Measurements from ENCODE around the gene KRTAP22-1. TPM values are rescaled to one million over a fixed set of nuclear protein-coding genes. Genes with fewer than 3 reads are reported as not detected.

Gene KRTAP22-1
- total RNA-seq, 1 donor from 2014 or later = not detected

GRCh38 chr21:30625449-30626165 is 24.7 kb downstream of the KRTAP22-1 start:
- Mint-ChIP-seq H3K27ac (ENCODE audit: unreplicated experiment) (no peak overlapping the region), H3K36me3 (ENCODE audit: low read depth, unreplicated experiment) (no peaks in the 10 kb centered on the region), H3K27me3 (ENCODE audit: low read depth, unreplicated experiment) (no peaks in the 10 kb centered on the region), H3K9me3 (ENCODE audit: unreplicated experiment) (peaks cover 4% of the 10 kb centered on the region), H3K4me1 (ENCODE audit: low read depth, unreplicated experiment) (no peaks in the 10 kb centered on the region), H3K4me3 (ENCODE audit: unreplicated experiment) (no peak overlapping the region)
- TF ChIP-seq EZH2 (IDR thresholded peaks at IDR 0.05; ENCODE audit: insufficient read depth, low read length) = no peak
- TF ChIP-seq CTCF (IDR thresholded peaks at IDR 0.05; ENCODE audit: insufficient read depth, low read depth, low read length) = no peak
- Histone ChIP-seq H3K4me1 (ENCODE audit: insufficient read depth, low read length) (no peaks in the 10 kb centered on the region), H3K36me3 (ENCODE audit: insufficient read depth, low read length) (no peaks in the 10 kb centered on the region), H3K27ac (ENCODE audit: low read depth, low read length) (no peak overlapping the region), H2AFZ (ENCODE audit: low read depth, low read length) (no peak overlapping the region), H3K4me3 (ENCODE audit: insufficient read depth, low read depth, low read length) (no peak overlapping the region), H3K4me2 (ENCODE audit: low read length) (no peak overlapping the region), H4K20me1 (ENCODE audit: insufficient read depth, low read length) (no peaks in the 10 kb centered on the region), H3K79me2 (ENCODE audit: insufficient read depth, low read length) (no peaks in the 10 kb centered on the region), H3K9me3 (ENCODE audit: insufficient read depth, low read depth, low read length) (peaks cover under 1% of the 10 kb centered on the region), H3K27me3 (ENCODE audit: insufficient read depth, low read length) (no peaks in the 10 kb centered on the region), H3K9ac (ENCODE audit: low read length) (no peak overlapping the region)
- DNase-seq (ENCODE audit: low read depth) (no peak), FAIRE-seq (no peak)

- no peak overlapping the region for H3K4me3 Mint-ChIP-seq (ENCODE audit: unreplicated experiment)
- no peak for DNase-seq (ENCODE audit: low read depth)
- no peaks in the 10 kb centered on the region for H4K20me1 ChIP-seq (ENCODE audit: insufficient read depth, low read length)
- H3K27ac Mint-ChIP-seq (ENCODE audit: unreplicated experiment) = no peak overlapping the region
- H3K27me3 ChIP-seq (ENCODE audit: insufficient read depth, low read length) = no peaks in the 10 kb centered on the region
- peaks cover 4% of the 10 kb centered on the region for H3K9me3 Mint-ChIP-seq (ENCODE audit: unreplicated experiment)
- FAIRE-seq = no peak
- no peak overlapping the region for H3K27ac ChIP-seq (ENCODE audit: low read depth, low read length)
- H3K9ac ChIP-seq (ENCODE audit: low read length) = no peak overlapping the region
- H3K79me2 ChIP-seq (ENCODE audit: insufficient read depth, low read length) = no peaks in the 10 kb centered on the region
- H3K4me2 ChIP-seq (ENCODE audit: low read length) = no peak overlapping the region
- H3K27me3 Mint-ChIP-seq (ENCODE audit: low read depth, unreplicated experiment) = no peaks in the 10 kb centered on the region
- H3K36me3 Mint-ChIP-seq (ENCODE audit: low read depth, unreplicated experiment) = no peaks in the 10 kb centered on the region
- no peaks in the 10 kb centered on the region for H3K4me1 Mint-ChIP-seq (ENCODE audit: low read depth, unreplicated experiment)
- peaks cover 4% of the 10 kb centered on the region for H3K9me3 ChIP-seq (ENCODE audit: insufficient read depth, low read depth, low read length)
- no peak overlapping the region for H2AFZ ChIP-seq (ENCODE audit: low read depth, low read length)
- H3K36me3 ChIP-seq (ENCODE audit: insufficient read depth, low read length) = no peaks in the 10 kb centered on the region
- TF ChIP-seq CTCF (IDR thresholded peaks at IDR 0.05; ENCODE audit: insufficient read depth, low read depth, low read length) (no peak), EZH2 (IDR thresholded peaks at IDR 0.05; ENCODE audit: insufficient read depth, low read length) (no peak)
- no peaks in the 10 kb centered on the region for H3K4me1 ChIP-seq (ENCODE audit: insufficient read depth, low read length)
- no peak overlapping the region for H3K4me3 ChIP-seq (ENCODE audit: insufficient read depth, low read depth, low read length)
Observed at GRCh38 chr21:30628109-30628508, 27.2 kb downstream of the KRTAP22-1 start.

GRCh38 chr21:30629200-30629599 is 28.3 kb downstream of the KRTAP22-1 start:
- Mint-ChIP-seq H3K9me3 (ENCODE audit: unreplicated experiment) (peaks cover 3% of the 10 kb centered on the region), H3K4me3 (ENCODE audit: unreplicated experiment) (no peak overlapping the region), H3K4me1 (ENCODE audit: low read depth, unreplicated experiment) (no peaks in the 10 kb centered on the region), H3K27me3 (ENCODE audit: low read depth, unreplicated experiment) (no peaks in the 10 kb centered on the region), H3K27ac (ENCODE audit: unreplicated experiment) (no peak overlapping the region), H3K36me3 (ENCODE audit: low read depth, unreplicated experiment) (no peaks in the 10 kb centered on the region)
- no peaks in the 10 kb centered on the region for H3K79me2 ChIP-seq (ENCODE audit: insufficient read depth, low read length)
- H3K4me3 ChIP-seq (ENCODE audit: insufficient read depth, low read depth, low read length) = no peak overlapping the region
- peaks cover 4% of the 10 kb centered on the region for H3K9me3 ChIP-seq (ENCODE audit: insufficient read depth, low read depth, low read length)
- TF ChIP-seq EZH2 (IDR thresholded peaks at IDR 0.05; ENCODE audit: insufficient read depth, low read length) = no peak
- no peak for TF ChIP-seq CTCF (IDR thresholded peaks at IDR 0.05; ENCODE audit: insufficient read depth, low read depth, low read length)
- no peak for FAIRE-seq
- no peak overlapping the region for H3K27ac ChIP-seq (ENCODE audit: low read depth, low read length)
- no peaks in the 10 kb centered on the region for H4K20me1 ChIP-seq (ENCODE audit: insufficient read depth, low read length)
- no peak for DNase-seq (ENCODE audit: low read depth)
- no peaks in the 10 kb centered on the region for H3K4me1 ChIP-seq (ENCODE audit: insufficient read depth, low read length)
- H2AFZ ChIP-seq (ENCODE audit: low read depth, low read length) = no peak overlapping the region
- no peak overlapping the region for H3K9ac ChIP-seq (ENCODE audit: low read length)
- no peak overlapping the region for H3K4me2 ChIP-seq (ENCODE audit: low read length)
- H3K36me3 ChIP-seq (ENCODE audit: insufficient read depth, low read length) = no peaks in the 10 kb centered on the region
- no peaks in the 10 kb centered on the region for H3K27me3 ChIP-seq (ENCODE audit: insufficient read depth, low read length)

Measured in astrocyte (in vitro differentiated cells and primary cell).